Stimulated activated naive CD8-positive, alpha-beta T cell treated with anti-CD3 and anti-CD28 coated beads, Interleukin-15, Interleukin-2, amounts not matched to agents 100 ng/mL and 50 ng/mL, for 24 hours (primary cell): ENCODE measurements around the gene GMIP.
A peak's percentile ranks its signal among the peaks of the same experiment; 100 is the strongest.
"Not testable (repeated sequence)": the region's sequence is repeated elsewhere in the genome, so short reads cannot be mapped to it uniquely, and the experiment has no call there.

Experiments
- H3K27ac Mint-ChIP-seq: one replicate; pipeline ENCODE4 v1.8.0; 2021; ENCODE audit warnings: mild to moderate bottlenecking, mixed read lengths
- H3K27me3 Mint-ChIP-seq: one replicate; pipeline ENCODE4 v1.8.0; 2021; ENCODE audit warnings: mixed read lengths
- H3K36me3 Mint-ChIP-seq: one replicate; pipeline ENCODE4 v1.8.0; 2021; ENCODE audit warnings: low read depth, mixed read lengths
- H3K4me1 Mint-ChIP-seq: one replicate; pipeline ENCODE4 v1.8.0; 2021; ENCODE audit warnings: low read depth, mixed read lengths
- H3K4me3 Mint-ChIP-seq: one replicate; pipeline ENCODE4 v1.8.0; 2021; ENCODE audit warnings: mild to moderate bottlenecking, mixed read lengths
- H3K9me3 Mint-ChIP-seq: one replicate; pipeline ENCODE4 v1.8.0; 2021; ENCODE audit warnings: mixed read lengths

Gene GMIP

GRCh38 chr19:19643158-19644053, at the start of gene GMIP:
Gene GMIP (minus strand): TSS chr19:19643657. CDS start chr19:19643529, 128 bp downstream.
- H3K9me3 Mint-ChIP-seq, result no peaks in the 10 kb centered on the region
- peak within 1 kb of the TSS; percentile 98 for H3K4me3 Mint-ChIP-seq
- peaks cover 27% of the 10 kb centered on the region for H3K36me3 Mint-ChIP-seq
- peak within 1 kb of the TSS; percentile 94 for H3K27ac Mint-ChIP-seq
- H3K4me1 Mint-ChIP-seq, result peaks cover 11% of the 10 kb centered on the region
- no peaks in the 10 kb centered on the region for H3K27me3 Mint-ChIP-seq

GRCh38 chr19:19691683-19692082, 48.2 kb upstream of the GMIP start:
- Mint-ChIP-seq H3K27ac (no peak overlapping the region), H3K27me3 (no peaks in the 10 kb centered on the region), H3K36me3 (peaks cover 11% of the 10 kb centered on the region), H3K9me3 (peaks cover 12% of the 10 kb centered on the region), H3K4me1 (no peaks in the 10 kb centered on the region), H3K4me3 (no peak overlapping the region)

DNA sequence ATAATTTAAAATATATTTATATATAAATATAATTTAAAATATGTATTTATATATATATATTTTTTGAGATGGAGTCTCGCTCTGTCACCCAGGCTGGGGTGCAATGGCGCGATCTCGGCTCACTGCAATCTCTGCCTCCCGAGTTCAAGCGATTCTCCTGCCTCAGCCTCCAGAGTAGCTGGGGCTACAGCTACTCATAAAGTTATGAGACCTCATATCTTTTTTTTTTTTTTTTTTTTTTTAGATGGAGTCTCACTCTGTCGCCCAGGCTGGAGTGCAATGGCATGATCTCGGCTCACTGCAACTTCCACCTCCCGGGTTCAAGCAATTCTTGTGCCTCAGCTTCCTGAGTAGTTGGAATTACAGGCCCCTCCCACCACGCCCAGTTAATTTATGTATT, 45.6 kb upstream of the GMIP start:
- H3K9me3 Mint-ChIP-seq, result peaks cover 13% of the 10 kb centered on the region
- not testable (repeated sequence) for H3K4me1 Mint-ChIP-seq, H3K27ac Mint-ChIP-seq

DNA sequence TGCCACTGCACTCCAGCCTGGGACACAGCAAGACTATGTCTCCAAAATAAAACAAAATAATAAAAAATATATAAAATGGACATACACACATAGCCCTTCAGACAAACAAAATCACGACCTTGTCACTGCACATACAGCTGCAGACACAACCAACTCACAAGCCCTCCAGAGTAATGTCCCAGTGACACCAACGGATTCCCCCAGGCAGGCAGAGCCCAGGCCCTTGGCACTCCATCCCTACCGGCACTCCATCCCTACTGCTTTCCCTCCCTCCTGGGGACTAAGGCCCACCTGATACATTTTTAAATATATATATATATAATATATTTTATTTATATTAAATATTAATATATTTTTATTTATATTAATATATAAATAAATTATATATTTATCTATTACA, 43.6 kb upstream of the GMIP start:
- no peaks in the 10 kb centered on the region for H3K4me1 Mint-ChIP-seq
- H3K4me3 Mint-ChIP-seq, result no peak overlapping the region
- H3K36me3 Mint-ChIP-seq, result peaks cover 38% of the 10 kb centered on the region
- peaks cover 20% of the 10 kb centered on the region for H3K9me3 Mint-ChIP-seq
- no peaks in the 10 kb centered on the region for H3K27me3 Mint-ChIP-seq
- no peak overlapping the region for H3K27ac Mint-ChIP-seq

More for the DNA sequence above, 45.6 kb upstream of the GMIP start:
- peaks cover 24% of the 10 kb centered on the region for H3K36me3 Mint-ChIP-seq
- not testable (repeated sequence) for H3K27me3 Mint-ChIP-seq, H3K4me3 Mint-ChIP-seq

GRCh38 chr19:19686580-19686979, 43.1 kb upstream of the GMIP start:
- H3K4me1 Mint-ChIP-seq, result no peaks in the 10 kb centered on the region
- H3K27me3 Mint-ChIP-seq, result no peaks in the 10 kb centered on the region
- no peak overlapping the region for H3K4me3 Mint-ChIP-seq
- no peak overlapping the region for H3K27ac Mint-ChIP-seq
- H3K9me3 Mint-ChIP-seq, result peaks cover 20% of the 10 kb centered on the region
- peaks cover 42% of the 10 kb centered on the region for H3K36me3 Mint-ChIP-seq

DNA sequence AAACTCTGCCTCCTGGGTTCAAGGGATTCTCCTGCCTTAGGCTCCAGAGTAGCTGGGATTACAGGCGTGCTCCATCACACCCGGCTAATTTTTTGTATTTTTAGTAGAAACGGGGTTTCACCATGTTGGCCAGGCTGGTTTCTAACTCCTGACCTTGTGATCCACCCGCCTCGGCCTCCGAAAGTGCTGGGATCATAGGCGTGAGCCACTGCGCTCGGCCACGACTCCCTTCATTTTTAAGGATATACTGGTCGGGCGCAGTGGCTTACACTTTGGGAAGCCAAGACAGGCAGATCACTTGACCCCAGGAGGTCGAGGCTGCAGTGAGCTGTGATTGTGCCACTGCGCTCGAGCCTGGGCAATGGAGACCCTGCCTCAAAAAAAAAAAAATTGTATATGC, 42.7 kb upstream of the GMIP start:
- not testable (repeated sequence) for H3K27ac Mint-ChIP-seq, H3K27me3 Mint-ChIP-seq, H3K4me3 Mint-ChIP-seq, H3K4me1 Mint-ChIP-seq
- H3K9me3 Mint-ChIP-seq, result peaks cover 20% of the 10 kb centered on the region
- H3K36me3 Mint-ChIP-seq, result peaks cover 46% of the 10 kb centered on the region

GRCh38 chr19:19679176-19680073, 36.0 kb upstream of the GMIP start:
- no peak overlapping the region for H3K27ac Mint-ChIP-seq

GRCh38 chr19:19677579-19677978, 34.1 kb upstream of the GMIP start:
- Mint-ChIP-seq H3K4me1 (peaks cover 15% of the 10 kb centered on the region), H3K9me3 (peaks cover 35% of the 10 kb centered on the region), H3K36me3 (peaks cover 97% of the 10 kb centered on the region), H3K27me3 (no peaks in the 10 kb centered on the region), H3K27ac (no peak overlapping the region), H3K4me3 (no peak overlapping the region)

More at GRCh38 chr19:19679176-19680073, 36.0 kb upstream of the GMIP start:
- no peaks in the 10 kb centered on the region for H3K27me3 Mint-ChIP-seq
- no peak overlapping the region for H3K4me3 Mint-ChIP-seq
- peaks cover 96% of the 10 kb centered on the region for H3K36me3 Mint-ChIP-seq
- H3K9me3 Mint-ChIP-seq, result peaks cover 47% of the 10 kb centered on the region
- H3K4me1 Mint-ChIP-seq, result peaks cover 13% of the 10 kb centered on the region

- H3K27me3 Mint-ChIP-seq, result no peaks in the 10 kb centered on the region
- H3K27ac Mint-ChIP-seq, result no peak overlapping the region
- peaks cover 32% of the 10 kb centered on the region for H3K9me3 Mint-ChIP-seq
- H3K4me3 Mint-ChIP-seq, result no peak overlapping the region
- peaks cover 34% of the 10 kb centered on the region for H3K4me1 Mint-ChIP-seq
- peaks cover 96% of the 10 kb centered on the region for H3K36me3 Mint-ChIP-seq
Observed at GRCh38 chr19:19674315-19674714, 30.9 kb upstream of the GMIP start.

DNA sequence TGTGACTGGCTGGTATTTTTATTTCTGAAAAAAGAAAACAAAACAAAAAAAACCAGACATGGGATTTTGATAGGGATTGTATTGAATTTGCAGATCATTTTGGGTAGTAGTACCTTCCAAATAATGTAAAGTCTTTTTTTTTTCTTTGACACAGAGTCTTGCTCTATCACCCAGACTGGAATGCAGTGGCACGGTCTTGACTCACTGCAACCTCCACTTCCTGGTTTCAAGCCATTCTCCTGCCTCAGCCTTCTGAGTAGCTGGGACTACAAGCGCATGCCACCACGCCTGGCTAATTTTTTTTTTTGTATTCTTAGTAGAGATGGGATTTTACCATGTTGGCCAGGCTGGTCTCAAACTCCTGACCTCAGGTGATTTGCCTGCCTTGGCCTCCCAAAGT, 29.4 kb upstream of the GMIP start:
- no peak overlapping the region for H3K4me3 Mint-ChIP-seq
- no peak overlapping the region for H3K27ac Mint-ChIP-seq

GRCh38 chr19:19670070-19670551, 26.7 kb upstream of the GMIP start:
- Mint-ChIP-seq H3K27me3 (no peaks in the 10 kb centered on the region), H3K9me3 (peaks cover 3% of the 10 kb centered on the region), H3K4me3 (peak overlapping the region; percentile 87), H3K4me1 (peaks cover 41% of the 10 kb centered on the region), H3K27ac (peak overlapping the region; percentile 92), H3K36me3 (peaks cover 54% of the 10 kb centered on the region)

More for the DNA sequence above, 29.4 kb upstream of the GMIP start:
- Mint-ChIP-seq H3K36me3 (peaks cover 81% of the 10 kb centered on the region), H3K4me1 (peaks cover 42% of the 10 kb centered on the region), H3K27me3 (no peaks in the 10 kb centered on the region), H3K9me3 (peaks cover 22% of the 10 kb centered on the region)

DNA sequence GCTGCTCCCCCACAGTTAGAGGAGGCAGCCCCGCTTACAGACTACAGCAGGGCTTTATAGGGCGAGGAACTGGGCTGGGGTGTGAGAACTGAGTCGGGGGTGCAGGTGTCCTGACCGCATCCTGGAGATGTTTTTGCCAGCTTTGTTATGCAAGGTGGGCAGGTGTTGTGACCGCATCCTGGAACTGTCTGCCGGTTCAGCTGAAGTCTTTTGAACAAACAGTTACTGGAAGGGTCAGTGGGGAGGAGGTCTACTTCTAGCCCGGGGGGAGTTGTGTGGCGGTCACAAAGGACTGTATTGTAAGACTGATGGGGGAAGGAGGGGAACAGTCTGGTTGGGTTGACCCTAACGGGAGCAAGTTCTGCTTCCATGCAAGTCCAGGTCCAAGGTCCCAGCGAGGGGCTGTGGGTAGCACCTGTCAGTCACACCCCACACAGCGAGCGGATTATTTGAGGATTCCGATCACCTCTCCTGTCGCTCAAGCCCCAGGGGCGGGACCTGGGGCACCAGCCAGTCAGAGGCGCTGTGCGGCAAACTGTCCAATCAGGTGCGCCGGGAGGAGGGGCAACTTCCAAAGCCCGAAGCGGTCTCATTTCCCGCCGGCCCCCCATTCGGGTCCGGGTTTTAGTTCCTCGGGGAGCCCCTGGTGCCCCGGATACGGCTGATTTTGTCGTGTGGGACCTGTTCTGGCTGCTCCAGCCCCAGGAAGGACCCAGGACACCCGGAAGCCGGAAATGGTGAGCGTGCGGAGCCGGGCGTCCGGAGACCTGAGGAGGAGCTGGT, 25.0 kb upstream of the GMIP start, which contains the start of gene ZNF101:
TSS of gene ZNF101 (plus strand) at position 610 of the 783 bp plus-strand sequence. CDS start at position 735, 125 bp downstream.
- no peaks in the 10 kb centered on the region for H3K27me3 Mint-ChIP-seq
- peaks cover 3% of the 10 kb centered on the region for H3K9me3 Mint-ChIP-seq
- peaks cover 38% of the 10 kb centered on the region for H3K4me1 Mint-ChIP-seq
- H3K27ac Mint-ChIP-seq, result peak within 1 kb of the TSS; percentile 97
- H3K36me3 Mint-ChIP-seq, result peaks cover 38% of the 10 kb centered on the region
- peak within 1 kb of the TSS; percentile 87 for H3K4me3 Mint-ChIP-seq

GRCh38 chr19:19665420-19665948, 22.0 kb upstream of the GMIP start:
- H3K9me3 Mint-ChIP-seq, H3K4me3 Mint-ChIP-seq, H3K27me3 Mint-ChIP-seq, H3K27ac Mint-ChIP-seq: not testable (repeated sequence)
- peaks cover 51% of the 10 kb centered on the region for H3K4me1 Mint-ChIP-seq
- peaks cover 31% of the 10 kb centered on the region for H3K36me3 Mint-ChIP-seq
